GM10847 (cell line): ENCODE measurements around the gene CDH4.

Experiments
- POLR2A ChIP-seq: IDR thresholded peaks from 2 replicates; pipeline ENCODE4 v1.6.1; 2011; ENCODE audit not compliant: insufficient read length; ENCODE audit errors: extremely low read depth

Gene CDH4

DNA sequence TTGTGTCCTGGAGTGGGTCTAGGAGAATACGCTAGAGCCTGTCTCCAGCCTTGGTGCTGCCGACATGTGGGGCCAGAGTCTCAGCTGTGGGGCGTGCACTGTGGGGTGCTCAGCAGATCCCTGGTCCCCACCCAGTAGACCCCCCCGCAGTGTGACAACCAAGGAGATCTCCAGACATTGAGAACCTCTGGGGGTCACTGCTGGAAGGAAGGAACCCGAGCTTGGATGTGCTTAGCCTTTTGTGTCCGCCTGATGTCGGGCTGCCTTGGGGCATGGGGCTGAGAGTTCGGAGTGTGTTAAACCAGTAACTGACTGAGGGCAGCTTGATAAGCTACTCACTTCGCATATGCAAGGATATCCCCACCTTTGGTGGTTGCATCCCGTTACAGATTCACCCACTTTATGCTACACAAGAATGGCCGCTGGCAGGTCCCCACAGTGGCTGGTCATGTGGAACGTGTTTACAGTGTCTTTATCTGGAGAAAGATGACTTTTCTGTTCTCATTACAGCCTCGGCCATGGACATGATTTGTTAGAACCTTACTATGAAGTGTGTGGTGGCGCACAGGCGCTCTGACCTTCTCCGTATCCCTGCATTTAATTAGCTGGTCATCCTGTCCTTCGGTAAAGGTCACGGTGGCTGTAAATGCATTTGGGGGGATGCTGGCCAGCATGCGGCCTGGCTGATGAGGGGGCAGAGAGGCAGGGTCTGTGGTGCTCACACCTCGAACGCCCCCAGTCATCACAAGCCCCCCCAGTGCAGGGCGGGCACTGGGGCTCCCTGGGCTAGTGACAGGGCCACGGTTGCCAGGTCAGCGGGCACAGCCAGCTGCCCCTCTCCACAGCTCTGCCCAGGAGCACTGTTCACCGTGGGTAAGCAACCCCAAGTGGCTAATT is 446.8 kb downstream of the CDH4 start:
- TF ChIP-seq POLR2A = no peak

DNA sequence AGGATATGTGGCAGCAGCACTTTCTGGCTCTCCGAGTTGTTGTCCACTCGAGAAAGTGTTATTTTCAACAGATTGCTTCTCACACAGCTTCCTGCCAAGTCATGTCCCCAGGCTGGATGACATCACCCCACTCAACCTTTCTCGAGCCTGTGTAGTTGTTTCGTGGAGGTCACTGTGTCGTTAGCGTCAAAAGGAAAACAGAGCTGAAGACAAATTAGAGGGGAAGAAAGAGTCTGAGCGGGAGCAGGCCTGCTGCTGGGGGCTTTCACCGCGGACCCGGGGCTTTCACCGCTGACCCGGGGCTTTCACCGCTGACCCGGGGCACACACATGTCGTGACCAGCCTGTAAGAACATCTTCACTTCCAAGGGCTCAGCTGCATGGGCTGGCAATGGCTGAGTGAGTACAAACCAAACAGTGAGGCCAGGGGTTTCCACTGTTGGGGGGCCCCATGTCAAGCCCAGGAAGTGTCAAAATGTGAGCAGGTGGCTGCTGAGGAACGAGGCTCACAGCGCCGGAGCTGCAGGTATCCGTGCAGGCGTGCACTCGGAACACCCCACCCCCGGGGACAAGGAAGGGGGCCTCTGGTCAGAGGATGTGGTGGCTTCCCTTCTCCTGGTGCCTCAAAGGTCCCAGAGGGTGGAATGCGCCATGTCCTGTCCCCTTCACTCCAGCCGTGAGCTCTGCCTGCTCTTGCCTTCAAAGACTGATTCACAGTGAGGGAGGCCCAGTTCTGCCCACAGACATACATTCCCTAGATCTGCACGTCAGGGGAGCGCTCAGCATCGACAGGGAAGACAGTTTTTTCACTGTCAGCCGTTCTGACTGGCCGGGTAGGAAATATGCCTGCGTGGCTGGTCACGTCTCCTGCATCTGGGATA is 447.7 kb downstream of the CDH4 start:
- no peak for TF ChIP-seq POLR2A

DNA sequence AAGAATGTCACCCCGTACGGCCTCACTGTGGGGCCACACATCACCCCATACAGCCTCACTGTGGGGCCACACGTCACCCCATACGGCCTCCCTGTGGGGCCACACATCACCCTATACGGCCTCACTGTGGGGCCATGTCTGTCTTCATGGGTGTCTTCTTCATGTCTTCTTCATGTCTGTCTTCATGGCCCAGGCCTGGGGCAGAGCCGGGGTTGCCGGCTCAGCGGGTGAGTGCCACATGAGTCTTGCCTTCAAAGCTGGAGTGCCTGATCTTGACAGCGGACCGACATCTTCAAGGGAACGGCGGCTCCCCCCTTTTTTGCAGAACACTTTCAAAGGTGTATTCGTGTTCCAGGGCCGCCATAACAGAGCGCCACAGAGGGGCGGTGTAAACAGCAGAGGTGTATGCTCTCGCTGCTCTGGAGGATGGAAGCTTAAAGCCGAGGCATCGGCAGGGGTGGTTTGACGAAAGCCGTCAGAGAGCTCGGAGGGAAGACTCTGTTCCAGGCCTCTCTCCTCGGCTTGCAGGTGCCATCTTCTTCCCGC is 448.6 kb downstream of the CDH4 start:
- no peak for TF ChIP-seq POLR2A

DNA sequence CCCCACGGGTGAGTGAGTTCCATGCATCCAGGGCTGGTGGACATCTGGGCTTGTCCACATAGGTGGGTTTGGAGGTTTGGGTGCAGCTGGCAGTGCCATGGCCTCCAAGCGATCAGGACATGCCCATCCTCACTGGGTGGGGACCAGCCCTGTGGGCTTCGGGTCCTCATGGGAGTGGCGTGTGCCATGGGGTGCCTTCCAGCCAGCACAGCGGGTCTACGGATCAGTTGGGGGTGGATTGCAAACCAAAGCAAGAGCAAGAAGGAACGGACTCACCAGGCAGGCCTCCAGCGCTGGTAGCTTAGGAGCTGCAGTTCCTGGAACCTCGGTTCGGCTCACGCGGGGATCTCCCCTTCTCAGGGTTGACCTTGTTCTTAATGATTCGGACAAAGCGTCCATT is 449.3 kb downstream of the CDH4 start:
- TF ChIP-seq POLR2A = no peak

DNA sequence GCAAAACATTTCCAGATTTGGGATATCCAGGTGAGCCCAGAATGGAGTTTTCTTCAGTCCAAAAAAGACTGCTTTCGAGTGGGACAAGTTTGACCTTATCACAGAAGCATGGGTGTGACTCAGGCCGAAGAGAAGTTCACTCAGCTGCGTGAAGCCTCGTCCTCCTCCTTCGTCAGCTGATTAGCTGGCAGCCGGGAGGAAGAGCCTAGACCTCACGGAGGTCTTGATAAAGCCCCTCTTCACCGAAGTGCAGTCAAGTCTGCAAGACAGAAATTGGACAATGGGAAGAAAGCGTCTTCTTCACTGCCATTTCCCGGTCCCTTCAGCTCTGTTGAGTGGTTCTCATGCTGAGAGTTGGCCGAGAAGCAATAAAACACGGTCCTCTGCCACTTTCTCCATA is 449.7 kb downstream of the CDH4 start:
- TF ChIP-seq POLR2A = no peak

DNA sequence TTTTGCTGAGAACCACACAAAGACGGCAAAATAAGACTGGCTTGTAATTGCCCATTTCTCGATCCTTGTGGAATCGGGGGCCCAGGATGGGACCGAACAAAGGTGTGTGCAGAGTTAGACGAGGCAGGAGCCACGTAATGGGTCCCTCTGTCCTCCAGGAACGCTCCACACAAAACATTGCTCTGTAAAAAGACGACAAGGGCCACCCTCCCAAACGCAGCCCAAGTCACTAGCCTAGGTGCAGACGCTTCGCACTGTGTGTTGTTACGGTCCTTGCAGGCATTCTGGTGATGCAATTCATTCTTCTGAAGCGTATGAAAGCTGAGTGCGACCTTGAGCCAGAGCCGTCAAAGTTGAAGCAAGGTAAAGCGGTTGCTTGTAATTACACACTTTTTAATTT is 450.2 kb downstream of the CDH4 start:
- TF ChIP-seq POLR2A = no peak

DNA sequence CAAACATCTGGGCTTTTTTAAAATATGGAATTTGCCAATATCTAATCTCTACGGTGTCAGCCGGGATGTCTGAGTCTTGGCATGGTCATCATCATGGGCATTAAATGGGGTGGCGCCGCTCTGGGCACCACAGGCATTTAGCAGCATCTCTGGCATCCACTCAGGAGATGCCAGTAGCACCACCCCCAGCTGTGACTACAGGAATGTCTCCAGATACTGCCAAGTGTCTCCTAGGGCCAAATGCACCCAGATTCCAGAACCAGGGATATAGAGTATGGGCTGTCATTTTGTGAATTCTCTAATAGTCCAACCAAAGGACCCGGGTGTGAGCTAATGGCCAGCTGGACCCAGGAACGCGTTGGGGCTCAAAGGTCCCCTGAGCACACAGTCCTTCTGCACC is 452.6 kb downstream of the CDH4 start:
- no peak for TF ChIP-seq POLR2A

DNA sequence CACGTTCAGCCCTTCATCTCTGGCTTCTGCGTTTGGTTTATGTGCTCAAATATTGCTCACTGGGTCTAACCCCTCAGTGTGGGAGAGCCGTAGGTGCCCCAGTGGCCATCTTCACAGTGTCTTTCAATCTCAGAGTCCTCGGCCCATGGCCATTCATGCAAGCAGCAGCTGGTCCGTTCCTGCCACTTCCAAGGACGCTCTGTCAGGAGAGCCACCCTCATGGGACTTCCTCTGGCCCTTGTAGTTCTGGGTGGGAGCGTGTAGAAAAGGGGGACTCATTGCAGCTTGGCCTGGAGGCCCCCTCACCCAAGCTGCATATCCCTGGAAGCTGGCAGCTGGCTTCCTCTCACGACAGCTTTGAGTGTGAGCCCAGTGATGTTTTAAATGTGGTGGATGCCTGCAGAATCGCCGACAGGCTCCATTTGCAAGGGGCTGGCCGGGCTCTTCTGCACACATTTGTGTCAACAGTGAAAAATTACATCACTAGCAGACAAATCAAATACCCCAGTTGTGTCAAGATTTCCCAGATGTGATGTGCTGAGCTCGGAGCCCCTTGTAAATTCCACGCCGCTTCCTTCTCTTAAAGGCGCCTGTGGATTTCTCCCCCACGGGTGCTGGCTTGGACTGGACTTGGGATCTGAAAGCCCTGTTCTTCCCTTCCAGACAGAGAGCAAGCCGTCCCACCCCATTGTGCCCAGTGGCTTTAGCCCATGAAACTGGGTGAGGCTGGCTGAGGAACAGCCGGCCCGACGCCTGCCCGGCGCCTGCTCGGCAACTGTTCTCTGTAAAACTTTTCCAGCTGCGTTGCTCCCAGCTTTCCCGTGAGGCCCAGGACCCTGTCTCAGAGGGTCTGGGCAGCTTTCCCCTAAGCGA is 453.6 kb downstream of the CDH4 start:
- TF ChIP-seq POLR2A = no peak

DNA sequence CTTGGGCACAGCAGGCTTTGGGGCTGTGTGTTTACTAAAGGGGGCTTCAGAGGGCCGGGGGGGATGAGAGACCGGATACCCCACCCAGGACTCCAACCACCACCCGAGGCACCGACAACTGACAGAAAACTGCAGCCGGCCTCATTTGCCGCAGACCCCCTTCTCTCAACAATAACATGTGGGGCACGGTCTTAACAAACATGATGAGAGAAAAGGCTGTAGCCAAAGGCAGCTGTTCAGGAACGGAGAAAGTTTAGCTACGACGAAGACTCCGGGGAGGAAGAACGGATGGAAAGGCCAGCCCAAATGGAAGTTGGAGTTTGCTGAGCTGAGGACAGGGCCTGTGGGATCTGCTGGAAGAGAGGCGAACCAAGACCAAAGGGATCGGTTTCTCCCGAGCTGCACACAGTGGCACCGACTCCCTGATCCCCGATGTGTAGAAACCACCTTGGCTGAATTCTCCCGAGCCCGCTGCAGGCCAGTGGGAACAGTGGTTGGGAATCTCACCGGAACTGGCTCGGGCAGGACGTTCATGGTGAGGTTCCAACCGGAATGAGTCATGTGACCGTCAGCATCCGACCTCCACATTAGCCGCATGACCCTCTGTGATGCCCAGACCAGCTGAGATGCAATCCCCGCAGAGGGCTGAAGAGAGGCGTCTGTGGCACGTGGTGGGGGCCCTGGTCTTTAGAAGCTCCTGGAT is 454.3 kb downstream of the CDH4 start:
- TF ChIP-seq POLR2A = no peak

DNA sequence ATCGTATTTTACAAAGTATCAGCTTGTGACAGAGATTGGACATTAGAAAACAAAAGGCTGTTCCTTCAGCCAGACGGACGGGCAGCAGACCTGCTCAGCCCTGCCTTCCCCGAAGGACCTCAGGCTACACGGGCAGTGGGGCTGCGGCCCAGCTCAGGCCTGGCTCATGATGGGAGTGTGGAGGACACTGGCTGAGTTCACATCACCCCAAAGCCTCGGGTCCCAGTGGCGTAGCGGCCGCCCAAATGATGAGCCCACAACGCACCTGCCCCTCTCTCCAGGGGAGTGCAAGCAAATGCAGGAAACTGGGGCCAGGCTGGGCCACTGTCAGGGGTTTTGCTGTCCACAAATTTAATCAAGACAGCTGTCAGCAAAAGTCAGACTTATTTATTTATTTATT is 456.8 kb downstream of the CDH4 start:
- TF ChIP-seq POLR2A = no peak

DNA sequence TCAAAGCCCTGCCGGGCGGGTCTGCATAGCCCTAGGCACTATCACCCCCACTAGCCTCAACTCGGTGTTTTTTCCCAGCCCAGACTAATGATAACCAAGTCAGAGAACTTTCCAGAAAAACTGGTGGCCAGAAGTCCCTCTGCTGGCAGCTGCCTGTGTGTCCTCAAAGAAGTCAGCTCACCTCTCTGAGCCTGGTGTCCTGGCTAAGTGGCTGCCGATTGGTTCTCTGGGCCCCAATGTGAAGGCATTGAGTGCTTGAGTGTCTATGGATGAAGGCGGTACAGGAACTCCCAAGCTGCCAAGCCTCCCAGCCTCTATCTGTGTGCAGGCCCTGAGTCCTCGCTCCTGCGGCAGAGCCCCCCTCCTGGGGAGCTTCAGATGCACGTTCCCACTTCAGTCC is 458.0 kb downstream of the CDH4 start:
- TF ChIP-seq POLR2A = no peak

DNA sequence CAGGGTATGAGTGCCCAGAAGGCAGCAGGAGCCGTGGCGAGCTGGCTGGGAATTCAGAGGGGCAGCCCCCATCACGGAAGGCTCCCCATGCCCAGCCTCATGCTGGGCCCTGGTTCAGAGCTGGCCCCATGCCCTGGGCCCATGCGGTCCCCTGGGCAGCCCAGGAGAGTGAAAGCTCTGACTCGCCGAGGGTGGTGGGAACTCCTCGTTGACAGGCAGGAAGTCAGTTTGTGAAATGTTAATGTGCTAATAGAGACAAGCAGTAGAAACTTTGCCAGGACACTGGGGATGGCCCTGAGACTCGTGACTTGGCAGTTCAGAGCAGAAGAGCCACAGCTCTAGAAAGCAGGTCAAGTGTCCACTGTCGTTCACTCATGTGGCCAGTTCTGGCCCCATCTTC is 460.6 kb downstream of the CDH4 start:
- TF ChIP-seq POLR2A = no peak

DNA sequence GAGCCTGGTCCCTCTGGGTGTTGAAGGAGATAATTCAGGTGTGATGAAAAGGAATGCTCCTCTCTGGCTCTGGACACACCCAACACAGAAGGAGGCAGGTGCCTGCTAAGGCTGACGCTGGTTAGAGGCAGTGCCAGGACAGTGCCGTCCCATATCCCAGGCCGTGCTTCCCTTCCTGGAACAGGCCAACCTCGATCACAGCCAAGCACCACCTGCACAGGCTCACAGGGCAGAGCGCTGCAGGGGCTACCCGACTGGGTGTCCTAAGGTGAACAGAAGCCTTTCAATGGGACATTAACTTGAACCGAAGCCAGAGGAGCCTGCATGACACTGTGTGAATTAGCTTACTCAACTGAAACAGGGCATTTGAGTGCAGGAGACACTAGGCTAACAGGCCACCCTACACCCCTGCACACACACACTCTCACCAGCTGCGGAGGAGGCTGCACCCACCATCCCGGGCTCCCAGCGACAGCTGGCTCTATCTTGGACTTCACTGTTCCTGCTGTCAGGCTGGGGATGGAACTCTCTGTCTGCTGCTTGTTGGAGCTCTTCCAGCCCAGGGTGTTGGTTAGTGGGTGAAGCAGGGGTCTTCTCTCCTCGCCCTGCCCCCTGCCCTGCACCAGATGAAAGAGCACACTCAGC is 466.4 kb downstream of the CDH4 start:
- TF ChIP-seq POLR2A = no peak
